Fibroblast of the aortic adventitia (primary cell): ENCODE data around the gene NAA10. TPM values are rescaled to one million over a fixed set of nuclear protein-coding genes. Genes with fewer than 3 reads are reported as not detected.

Source experiments
- DNase-seq: peaks from one replicate; pipeline ENCODE4 v3.0.0-alpha.2; 2010; ENCODE audit warnings: low read depth
- H3K4me3 ChIP-seq: 2 replicates; pipeline ENCODE4 v1.5.1; 2011; ENCODE audit warnings: low read depth, mild to moderate bottlenecking, control low read depth, low read length, moderate library complexity
- CTCF ChIP-seq: IDR thresholded peaks from 2 replicates; pipeline ENCODE4 v1.5.1; 2011; ENCODE audit warnings: mild to moderate bottlenecking, low read length, control low read depth, inconsistent platforms; ENCODE audit not compliant: insufficient read depth
- total RNA-seq: library from RNA; depleted of rRNA; stranded (reverse); fragments of >200 nt; gene quantifications from 2 replicates; pipeline ENCODE4 v1.2.3, GENCODE V29; 2012; ENCODE audit warnings: low replicate concordance

Gene NAA10
- total RNA-seq, 1 donor: 84.7 TPM

- DNase-seq: no peak
- H3K4me3 ChIP-seq: no peak overlapping the region
- TF ChIP-seq CTCF: no peak
Measured at GRCh38 chrX:153909980-153910360, 24.9 kb downstream of the NAA10 start.

- DNase-seq: no peak
- H3K4me3 ChIP-seq: no peak overlapping the region
- TF ChIP-seq CTCF: no peak
Measured at GRCh38 chrX:153909024-153909979, 25.5 kb downstream of the NAA10 start.

GRCh38 chrX:153908219-153908860, 26.5 kb downstream of the NAA10 start:
- no peak for TF ChIP-seq CTCF
- DNase-seq: no peak

GRCh38 chrX:153907456-153907855, 27.4 kb downstream of the NAA10 start:
- H3K4me3 ChIP-seq: no peak overlapping the region
- no peak for DNase-seq
- no peak for TF ChIP-seq CTCF

More at GRCh38 chrX:153908219-153908860, 26.5 kb downstream of the NAA10 start:
- no peak overlapping the region for H3K4me3 ChIP-seq

GRCh38 chrX:153906126-153906917, 28.5 kb downstream of the NAA10 start:
- no peak for TF ChIP-seq CTCF
- H3K4me3 ChIP-seq: no peak overlapping the region
- no peak for DNase-seq

- no peak overlapping the region for H3K4me3 ChIP-seq
- no peak for DNase-seq
- TF ChIP-seq CTCF: no peak
Measured at GRCh38 chrX:153905481-153906095, 29.2 kb downstream of the NAA10 start.
